Suppressor macrophage treated with lipopolysaccharide for 4 hours (primary cell): ENCODE data around the gene CYP2D6.
"Not testable (repeated sequence)": the region's sequence is repeated elsewhere in the genome, so short reads cannot be mapped to it uniquely, and the experiment has no call there.

Experiments used
- DNase-seq: peaks from one replicate; pipeline ENCODE4 v3.0.0-alpha.2; 2020

CYP2D6 gene

GRCh38 chr22:42156598-42156997 lies 26.0 kb upstream of the CYP2D6 start:
- DNase-seq, result no peak

DNA sequence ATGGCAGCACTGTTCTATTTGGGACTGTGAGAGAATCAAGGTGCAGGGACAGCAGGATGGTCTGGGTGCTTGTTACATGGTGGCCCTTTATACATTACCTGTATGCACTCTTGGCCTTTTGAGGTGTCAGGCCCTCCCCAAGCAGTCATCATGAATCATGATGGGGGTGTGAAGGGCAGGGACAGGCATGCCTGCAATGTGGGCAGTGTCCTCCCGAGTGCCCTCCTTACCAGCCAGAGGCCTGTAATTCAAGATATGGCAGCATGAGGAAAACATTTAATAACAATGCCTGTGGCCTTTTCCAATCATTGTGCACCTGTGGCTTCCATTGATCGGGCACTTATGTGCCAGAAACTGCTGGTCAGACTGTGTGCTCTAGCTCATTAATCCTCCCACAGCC lies 25.5 kb upstream of the CYP2D6 start:
- no peak for DNase-seq

GRCh38 chr22:42155053-42155543 lies 24.5 kb upstream of the CYP2D6 start:
- no peak for DNase-seq

DNA sequence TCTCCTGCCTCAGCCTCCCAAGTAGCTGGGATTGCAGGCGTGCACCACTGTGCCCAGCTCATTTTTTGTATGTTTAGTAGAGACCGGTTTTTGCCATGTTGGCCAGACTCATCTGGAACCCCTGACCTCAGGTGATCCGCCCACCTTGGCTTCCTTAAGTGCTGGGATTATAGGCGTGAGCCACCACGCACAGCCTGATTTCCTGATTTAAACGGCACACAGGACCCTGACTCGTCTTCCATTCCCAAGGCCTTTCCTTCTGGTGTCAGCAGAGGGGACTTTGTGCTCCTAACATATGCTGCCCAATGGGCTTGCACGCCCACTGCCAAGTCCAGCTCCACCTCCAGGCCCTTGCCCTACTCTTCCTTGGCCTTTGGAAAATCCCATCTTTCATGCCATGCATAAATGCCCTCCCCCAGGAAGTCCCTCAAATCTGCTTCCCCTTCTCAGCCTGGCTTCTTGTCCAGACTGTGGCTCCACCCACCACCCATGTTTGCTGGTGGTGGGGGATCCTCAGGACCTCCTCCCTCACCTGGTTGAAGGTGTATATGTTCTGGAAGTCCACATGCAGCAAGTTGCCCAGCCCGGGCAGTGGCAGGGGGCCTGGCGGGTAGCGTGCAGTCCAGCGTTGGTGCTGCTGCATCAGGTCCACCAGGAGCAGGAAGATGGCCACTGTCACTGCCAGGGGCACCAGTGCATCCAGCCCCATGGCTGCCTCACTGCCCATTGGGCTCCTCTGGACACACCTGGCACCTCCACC lies 23.9 kb upstream of the CYP2D6 start:
- peak; percentile 41 for DNase-seq

DNA sequence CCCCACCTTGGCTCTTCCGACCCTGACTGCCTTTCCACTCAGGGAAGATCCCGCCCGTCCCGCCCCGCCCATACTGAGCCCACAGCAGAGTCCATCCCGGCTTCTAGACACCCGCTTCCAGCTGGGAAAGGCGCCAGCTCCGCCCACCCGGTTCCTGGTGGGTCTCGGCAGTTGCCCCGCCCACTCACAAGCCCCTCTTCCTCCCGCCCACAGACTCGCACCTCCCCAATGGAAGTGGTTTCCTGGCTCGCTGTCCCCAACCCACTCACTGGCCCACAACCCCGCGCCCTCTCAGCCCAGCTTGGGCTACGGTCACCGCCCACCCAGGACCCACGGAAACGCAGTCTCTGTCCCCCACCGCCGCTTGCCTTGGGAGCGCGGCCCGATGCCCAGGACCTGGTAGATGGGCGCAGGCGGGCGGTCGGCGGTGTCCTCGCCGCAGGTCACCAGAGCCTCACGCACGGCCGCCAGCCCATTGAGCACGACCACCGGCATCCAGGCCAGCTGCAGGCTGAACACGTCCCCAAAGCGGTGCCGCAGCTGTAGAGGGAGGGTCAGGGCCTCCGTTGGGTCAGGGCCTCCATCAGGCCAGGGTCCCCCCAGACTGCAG lies 22.2 kb upstream of the CYP2D6 start:
- no peak for DNase-seq

GRCh38 chr22:42151924-42152635 lies 21.5 kb upstream of the CYP2D6 start:
- DNase-seq, result no peak

- DNase-seq, result no peak
Measured at GRCh38 chr22:42150727-42151590, 20.3 kb upstream of the CYP2D6 start.

- not testable (repeated sequence) for DNase-seq
Measured at GRCh38 chr22:42149798-42150197, 19.2 kb upstream of the CYP2D6 start.

- no peak for DNase-seq
Measured at GRCh38 chr22:42145175-42145574, 14.6 kb upstream of the CYP2D6 start.

- not testable (repeated sequence) for DNase-seq
Measured at GRCh38 chr22:42143859-42144822, 13.5 kb upstream of the CYP2D6 start.

GRCh38 chr22:42142771-42143461 lies 12.3 kb upstream of the CYP2D6 start:
- DNase-seq, result no peak

- DNase-seq, result not testable (repeated sequence)
Measured at GRCh38 chr22:42141307-42142057, 10.9 kb upstream of the CYP2D6 start.

DNA sequence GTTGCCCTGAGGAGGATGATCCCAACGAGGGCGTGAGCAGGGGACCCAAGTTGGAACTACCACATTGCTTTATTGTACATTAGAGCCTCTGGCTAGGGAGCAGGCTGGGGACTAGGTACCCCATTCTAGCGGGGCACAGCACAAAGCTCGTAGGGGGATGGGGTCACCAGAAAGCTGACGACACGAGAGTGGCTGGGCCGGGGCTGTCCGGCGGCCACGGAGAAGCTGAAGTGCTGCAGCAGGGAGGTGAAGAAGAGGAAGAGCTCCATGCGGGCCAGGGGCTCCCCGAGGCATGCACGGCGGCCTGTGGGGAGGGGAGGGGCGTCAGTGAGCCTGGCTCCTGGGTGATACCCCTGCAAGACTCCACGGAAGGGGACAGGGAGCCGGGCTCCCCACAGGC lies 9.5 kb upstream of the CYP2D6 start:
- not testable (repeated sequence) for DNase-seq

DNA sequence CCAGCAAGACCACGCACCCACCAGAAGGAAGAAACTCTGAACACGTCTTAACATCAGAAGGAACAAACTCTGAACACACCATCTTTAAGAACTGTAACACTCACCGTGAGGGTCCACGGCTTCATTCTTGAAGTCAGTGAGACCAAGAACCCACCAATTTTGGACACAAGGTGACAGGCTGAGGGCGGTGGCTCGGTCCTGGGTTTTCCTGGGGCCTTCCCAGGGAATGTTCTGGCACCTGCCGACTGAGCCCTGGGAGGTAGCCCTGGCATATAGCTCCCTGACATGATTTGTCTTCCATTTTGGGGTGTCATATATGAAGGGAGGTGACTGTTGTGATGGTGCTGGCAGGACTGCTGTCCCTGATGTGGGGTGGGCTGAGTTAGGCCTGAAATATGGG lies 8.9 kb upstream of the CYP2D6 start:
- DNase-seq, result not testable (repeated sequence)

GRCh38 chr22:42138972-42139371 lies 8.4 kb upstream of the CYP2D6 start:
- DNase-seq, result no peak

GRCh38 chr22:42138122-42138770 lies 7.6 kb upstream of the CYP2D6 start:
- DNase-seq, result no peak

DNA sequence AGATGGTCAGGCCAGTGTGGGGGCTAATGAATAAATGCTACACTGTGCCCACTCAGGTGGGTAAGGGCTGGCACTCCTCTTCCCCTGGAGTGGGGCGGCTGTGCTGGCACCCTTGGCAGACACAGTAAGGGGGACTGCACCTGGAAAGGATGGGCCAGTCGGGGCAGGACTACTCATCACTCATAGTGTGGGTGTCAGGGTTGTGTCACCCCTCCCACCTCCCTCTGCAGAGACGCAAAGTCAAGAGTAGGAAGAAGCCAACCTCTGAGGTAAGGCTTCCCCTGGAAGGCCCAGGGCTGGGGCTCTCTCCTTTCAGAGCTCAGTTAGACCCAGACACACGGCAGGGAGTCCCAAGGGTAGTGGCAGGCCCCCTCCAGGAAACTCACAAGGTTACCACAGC lies 5.1 kb upstream of the CYP2D6 start:
- not testable (repeated sequence) for DNase-seq

GRCh38 chr22:42134100-42135020 lies 3.8 kb upstream of the CYP2D6 start:
- no peak for DNase-seq
